ENCODE data around the gene RPA1.
"Not testable (repeated sequence)": the region's sequence is repeated elsewhere in the genome, so short reads cannot be mapped to it uniquely, and the experiment has no call there.

The RPA1 gene

DNA sequence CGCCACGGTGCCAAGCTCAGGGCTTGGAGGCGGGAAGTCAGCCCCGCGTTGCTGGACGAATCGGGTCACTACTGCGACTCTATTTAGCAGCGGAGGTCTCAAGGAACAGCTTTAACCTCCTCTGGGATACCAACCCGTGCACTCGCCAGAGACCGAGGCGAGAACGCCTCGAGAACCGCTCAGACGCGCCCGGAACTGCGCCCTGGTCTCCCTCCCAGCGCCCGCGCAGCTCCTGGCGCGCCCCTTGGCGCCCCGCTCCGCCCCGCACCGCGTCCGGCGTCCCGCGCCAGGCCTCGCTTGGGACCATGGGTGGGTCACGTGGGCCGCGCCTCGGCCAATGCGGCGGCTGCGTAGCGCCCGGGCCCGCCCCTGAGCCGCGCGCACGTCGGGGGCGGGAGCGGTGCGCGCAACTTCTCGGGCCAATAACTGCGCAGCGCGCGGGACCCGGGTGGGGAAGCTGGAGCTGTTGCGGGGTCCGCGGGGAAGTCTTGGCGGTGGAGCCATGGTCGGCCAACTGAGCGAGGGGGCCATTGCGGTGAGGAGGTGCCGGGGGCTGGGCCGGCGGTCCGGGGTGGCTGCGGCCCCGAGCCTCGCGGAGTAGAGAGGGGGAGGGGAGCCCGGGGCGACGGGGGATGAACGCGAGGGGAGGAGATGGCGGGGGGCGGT lies at the start of gene RPA1, which contains the start of gene SMYD4:
RPA1 (plus strand) TSS at position 414 of the 666 bp plus-strand sequence; CDS start at position 503, 89 bp downstream.
SMYD4 (minus strand) TSS at position 311 of the 666 bp plus-strand sequence. CDS start 1,908 bp downstream, outside the sequence.
- peak; percentile 81 for DNase-seq (ENCODE audit: low read depth)

DNA sequence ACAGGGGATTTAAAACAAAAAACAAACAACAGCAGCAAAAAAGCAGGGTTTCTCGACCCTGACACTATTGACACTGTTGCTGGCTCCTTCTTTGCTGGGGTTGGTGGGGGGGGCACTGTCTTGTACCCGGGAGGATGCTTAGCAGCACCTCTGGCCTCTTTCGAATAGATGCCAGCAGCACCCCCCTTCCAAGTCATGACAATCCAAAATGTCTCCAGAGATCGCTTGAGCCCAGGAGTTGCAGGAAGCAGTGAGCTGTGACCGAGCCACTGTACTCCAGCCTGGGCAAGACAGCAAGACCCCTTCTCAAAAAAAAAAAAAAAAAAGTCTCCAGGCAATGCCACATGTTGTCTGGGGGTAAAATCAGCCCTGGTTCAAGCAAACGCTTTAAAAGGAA lies 47.6 kb upstream of the RPA1 start:
- no peak for DNase-seq (ENCODE audit: low read depth)

DNA sequence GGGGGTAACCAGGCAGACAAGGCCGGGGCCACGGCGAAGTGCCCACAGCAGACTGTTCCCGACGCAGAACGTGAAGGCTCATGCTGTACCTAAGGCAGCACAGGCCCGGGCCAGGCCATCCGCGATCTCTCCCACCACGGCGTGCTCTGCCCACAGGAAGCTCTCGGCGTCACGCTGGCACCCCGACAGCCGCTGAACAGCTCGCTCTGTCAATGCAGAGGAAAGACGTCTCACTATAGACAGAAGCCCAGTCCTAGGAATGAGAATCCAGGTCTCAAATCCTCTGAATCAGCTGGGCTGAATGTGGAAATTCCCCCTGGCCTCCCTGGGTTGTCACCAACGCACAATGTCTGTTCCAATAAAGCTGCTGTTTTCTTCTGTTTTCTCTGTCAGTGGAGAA lies 46.5 kb upstream of the RPA1 start:
- DNase-seq (ENCODE audit: low read depth), result no peak

DNA sequence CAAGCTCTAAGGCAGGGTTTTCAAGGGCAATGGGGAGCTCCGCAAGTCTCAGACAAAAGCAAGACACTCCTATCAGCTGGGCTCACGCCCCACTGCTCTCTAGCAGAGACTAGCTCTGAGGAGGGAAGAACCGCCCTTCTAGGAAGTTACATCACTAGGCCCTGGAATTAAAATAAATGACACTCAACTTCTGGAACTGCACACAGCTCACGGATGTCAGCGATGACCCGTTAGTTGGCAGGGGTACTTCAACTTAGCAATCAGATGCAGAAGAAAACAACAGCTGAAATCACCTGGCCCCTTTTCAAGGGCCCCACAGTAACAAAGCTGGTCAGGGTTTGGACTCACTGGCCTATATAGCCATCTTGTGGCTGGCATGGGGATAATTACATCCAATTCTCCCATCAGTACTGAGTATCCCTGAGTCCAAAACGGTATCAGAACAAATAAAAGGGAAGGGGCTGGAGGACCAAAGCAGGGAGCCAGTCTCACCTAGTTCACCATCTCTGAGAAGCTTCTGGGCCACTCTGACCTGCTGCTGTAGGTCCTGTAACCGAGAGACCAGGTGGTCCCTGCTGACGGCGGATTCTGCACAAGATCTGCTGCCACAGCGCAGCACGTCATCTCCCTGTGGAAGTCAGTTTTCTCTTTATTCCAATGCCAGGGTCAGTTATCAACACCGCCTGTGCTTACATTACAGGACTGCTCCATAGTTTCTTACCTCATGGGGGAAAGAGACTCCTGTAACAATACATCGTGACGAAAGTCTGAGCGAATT lies 45.8 kb upstream of the RPA1 start:
- no peak for DNase-seq (ENCODE audit: low read depth)

DNA sequence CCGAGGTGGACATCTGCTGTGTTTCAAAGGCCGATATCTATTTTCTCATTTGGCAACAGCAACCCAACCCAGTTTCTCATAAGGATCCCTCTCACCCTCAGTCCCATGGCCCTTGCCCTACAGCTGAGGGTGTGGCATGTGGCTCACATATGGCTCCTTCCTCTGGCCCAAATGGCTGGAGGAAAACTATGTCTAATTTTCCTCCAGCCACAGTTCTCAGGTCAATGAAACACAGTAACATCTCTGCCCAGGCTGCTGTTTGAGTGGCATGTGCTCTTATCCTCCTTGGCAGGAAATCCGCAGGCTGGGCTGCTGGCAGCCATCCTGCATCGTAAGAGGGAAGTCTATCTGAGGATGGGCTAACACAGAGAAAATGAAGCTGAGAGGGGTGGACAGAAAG lies 43.9 kb upstream of the RPA1 start:
- DNase-seq (ENCODE audit: low read depth), result no peak

DNA sequence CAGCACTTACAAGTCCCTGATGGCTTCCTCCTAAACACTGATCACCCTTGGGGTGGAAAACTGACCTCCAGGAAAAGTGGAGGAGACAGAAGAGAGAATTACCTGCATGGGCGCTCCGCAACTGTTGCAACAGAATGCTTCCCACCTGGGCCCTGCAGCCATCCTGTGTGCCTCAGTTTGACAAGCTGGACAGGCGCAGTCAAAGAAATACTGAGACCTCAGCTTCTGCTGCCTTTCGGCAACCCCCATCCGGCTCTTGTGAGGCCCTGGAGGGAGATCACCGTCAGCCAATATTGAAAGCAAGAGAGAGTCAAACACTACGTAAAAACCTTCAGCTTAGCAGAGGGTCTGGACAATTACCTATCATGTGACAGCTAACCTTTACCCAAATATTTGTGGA lies 43.1 kb upstream of the RPA1 start:
- no peak for DNase-seq (ENCODE audit: low read depth)

DNA sequence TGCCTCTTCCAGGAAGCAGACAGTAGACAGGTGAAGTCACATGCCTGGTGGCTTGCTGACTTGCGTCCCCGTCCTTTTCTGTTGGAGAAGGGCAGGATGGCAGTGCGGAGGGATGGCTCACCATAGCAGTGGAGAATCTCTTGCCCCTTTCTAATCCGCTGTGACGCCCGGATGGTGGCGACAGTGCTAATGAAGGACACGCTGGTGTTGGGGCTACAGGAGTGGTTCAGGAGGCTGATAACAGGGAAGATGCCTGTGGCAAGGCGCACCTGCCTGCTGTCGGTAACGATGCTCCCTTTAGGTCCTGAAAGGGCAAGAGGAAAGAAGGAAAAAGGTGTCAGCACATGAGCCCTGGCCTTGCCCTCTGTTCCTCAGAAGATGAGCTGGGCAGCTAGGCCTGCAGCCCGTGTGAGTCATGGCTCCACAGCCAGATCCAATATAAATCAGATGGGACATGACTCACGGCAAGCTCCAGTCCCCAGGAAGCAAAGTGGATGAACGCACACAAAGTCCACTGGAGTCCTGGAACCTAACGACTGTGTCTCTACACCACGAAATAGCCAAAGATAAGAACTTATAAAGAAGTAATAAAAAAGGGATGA lies 42.4 kb upstream of the RPA1 start:
- no peak for DNase-seq (ENCODE audit: low read depth)

DNA sequence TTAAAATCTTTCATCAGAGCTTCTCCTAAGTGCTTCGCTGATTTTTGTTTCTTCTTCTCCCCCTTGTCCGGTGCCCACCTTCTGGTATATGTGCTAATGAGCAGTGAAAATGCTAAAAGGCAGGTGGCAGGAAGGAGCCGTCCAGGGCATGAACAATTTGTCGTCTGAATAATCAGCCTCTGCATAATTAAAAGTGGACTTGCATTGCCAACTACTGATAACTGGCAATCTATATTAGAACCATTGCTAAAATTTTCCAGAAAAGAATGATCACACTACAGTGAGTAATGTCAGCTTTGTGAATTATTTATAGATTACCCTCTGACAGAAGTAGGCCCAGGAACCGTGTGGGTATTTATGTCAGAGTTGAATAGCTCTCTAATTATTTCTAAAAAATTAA lies 39.9 kb upstream of the RPA1 start:
- DNase-seq (ENCODE audit: low read depth), result no peak

DNA sequence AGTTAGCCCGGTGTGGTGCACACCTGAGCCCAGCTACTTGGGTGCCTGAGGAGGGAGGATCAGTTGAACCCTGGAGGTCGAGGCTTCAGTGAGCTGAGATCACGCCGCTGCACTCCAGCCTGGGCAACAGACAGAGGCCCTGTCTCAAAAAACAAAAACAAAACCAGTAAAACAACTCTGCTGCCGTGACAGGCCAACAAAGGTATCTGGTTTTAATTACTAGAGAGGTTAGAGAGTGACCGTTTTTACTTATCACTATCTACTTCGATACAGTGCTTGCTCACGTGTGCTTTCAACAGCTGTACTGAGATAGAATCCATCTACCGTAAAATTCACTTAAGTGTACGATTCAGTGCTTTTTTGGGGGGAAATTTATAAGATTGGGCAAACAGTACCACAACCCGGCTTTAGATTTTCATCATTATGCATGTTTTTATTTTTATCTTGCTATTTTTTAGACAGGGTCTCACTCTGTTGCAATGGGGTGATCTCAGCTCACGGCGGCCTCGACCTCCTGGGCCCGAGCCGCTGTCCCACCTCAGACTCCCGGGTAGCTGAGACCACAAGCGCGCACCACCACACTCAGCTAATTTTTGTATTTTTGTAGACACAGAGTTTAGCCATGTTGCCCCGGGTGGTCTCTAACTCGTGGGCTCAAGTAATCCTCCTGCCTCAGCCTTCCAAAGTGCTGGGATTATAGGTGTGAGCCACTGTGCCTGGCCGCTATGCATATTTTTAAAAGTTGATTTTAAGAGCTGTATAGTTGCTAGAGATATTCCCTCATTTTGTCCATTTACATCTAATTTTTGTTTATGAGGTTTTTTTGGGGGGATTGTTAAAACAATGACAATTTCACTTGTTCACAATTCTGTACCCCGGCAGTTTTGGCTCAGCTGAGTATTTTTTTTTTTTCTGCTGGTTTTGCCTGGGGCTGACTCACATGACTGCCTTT lies 37.0 kb upstream of the RPA1 start:
- no peak for DNase-seq (ENCODE audit: low read depth)

DNA sequence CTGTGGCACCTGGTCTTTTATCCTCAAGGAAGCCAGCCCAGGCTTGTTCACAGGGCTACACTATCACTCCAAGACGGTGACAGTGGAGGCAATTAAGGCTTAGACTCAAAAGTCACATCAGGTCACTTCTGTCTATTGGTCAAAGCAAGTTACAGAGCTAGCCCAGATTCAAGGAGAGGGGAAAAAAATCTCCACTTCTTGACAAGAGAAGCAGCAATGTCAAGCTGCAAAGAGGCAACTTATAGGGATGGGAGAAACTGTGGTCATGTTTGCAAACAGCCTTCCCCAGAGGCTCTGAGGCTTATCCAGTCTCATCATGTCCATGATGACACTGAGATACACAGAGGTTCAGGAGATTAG lies 36.4 kb upstream of the RPA1 start:
- no peak for DNase-seq (ENCODE audit: low read depth)

DNA sequence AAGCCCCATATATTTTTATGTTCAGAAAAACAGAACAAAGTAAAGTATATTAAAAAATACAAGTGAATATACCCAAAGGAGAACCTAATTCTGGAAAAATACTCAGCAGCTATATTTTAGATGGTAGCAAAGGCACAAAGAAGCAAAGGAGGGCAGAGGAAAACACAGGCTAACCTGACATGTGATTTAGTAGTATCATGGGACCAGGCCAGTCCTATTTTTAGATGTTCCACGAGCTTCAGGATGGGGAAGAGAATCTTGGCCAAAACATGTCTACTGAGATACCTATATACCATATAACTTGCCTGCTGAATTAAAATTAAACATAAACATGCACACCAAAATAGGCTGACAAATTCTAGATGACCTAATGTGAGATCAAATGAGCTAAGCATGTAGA lies 33.0 kb upstream of the RPA1 start:
- DNase-seq (ENCODE audit: low read depth), result no peak

DNA sequence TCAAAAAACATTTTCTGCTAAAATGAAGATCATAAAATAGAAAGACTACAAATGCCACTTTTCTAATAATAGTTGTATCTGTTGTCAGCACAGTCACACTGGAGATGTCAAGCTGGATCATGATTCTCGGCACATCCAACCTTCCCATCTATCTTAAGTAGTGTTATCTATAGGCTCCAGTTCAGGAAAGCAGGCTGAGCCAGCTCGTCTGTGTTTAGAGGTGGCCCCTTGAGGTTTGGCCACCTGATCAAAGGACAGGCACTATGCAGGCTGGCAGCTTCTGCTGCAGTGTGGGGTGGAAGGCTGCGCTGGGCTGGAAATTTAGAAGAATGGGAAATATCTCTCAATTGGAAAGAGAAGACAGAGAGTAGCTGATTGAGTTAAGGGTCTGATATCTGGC lies 32.5 kb upstream of the RPA1 start:
- DNase-seq (ENCODE audit: low read depth), result no peak

DNA sequence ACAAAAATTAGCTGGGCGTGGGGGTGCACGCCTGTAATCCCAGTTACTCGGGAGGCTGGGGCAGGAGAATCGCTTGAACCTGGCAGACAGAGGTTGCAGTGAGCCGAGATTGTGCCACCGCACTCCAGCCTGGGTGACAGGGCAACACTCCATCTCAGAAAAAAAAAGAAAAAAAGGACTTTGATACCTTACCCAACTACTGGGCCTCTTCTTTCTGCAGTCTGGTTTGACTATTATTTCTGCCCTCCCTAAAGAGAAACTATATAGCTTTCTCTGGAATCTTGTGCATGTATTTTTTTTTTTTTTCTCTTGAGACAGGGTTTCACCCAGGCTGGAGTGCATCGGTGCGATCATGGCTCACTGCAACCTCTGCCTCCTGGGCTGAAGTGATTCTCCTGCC lies 32.0 kb upstream of the RPA1 start:
- DNase-seq (ENCODE audit: low read depth), result not testable (repeated sequence)

DNA sequence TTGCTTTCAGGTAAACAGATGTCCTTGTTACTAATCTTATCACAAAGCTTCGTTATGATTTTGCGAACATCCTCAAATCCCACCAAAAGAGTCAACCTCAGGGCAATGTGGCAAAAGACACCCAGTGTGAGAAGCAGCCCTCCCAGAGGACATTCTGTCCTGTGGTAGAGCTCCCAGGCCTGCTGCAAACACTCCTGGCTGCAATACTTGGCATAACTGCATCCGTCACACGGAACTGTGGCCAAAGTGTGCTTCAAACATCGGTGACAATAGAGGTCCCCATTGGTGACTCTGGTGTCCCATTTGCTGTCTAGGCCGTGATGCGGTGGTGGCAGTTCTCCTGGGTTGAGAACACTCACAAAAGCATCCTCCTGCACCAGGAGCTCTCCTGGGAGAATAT lies 29.6 kb upstream of the RPA1 start:
- DNase-seq (ENCODE audit: low read depth), result no peak

DNA sequence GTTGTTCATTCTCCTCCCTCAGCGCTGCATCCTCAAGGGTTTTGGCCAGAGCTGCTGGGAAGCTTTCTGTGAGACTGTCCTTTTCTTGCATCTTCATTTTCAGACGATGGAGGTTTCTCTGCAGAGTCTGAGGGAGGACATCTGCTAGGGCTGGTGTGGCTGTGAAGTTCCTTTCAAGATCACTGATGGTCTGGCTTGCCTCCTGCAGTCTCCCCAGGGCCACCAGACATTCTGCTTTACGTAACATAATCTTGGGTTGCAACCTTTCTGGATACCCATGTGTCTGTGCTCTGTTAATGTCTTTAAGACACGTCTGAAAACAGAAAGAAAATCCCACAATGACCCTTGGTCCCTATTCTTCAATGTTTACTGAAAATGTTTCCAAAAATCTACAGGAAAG lies 29.1 kb upstream of the RPA1 start:
- no peak for DNase-seq (ENCODE audit: low read depth)

DNA sequence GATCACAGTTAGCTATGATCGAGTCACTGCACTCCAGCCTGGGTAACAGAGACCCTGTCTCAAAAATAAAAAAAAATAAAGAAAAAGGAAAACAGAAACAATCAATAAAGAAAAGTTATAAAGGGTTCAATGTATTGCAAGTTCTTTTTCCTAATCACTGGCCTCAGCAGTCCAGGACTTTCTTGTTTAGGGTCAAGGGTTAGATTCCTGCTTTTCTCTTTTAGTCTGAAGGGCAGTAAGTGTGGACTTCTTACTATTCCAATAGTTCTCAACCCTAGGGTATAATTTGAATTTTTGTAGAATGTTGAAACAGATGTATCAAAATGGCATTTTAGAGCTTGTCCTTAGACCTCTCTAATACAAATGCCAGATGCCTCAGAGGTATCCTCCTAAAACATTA lies 27.4 kb upstream of the RPA1 start:
- DNase-seq (ENCODE audit: low read depth), result no peak

DNA sequence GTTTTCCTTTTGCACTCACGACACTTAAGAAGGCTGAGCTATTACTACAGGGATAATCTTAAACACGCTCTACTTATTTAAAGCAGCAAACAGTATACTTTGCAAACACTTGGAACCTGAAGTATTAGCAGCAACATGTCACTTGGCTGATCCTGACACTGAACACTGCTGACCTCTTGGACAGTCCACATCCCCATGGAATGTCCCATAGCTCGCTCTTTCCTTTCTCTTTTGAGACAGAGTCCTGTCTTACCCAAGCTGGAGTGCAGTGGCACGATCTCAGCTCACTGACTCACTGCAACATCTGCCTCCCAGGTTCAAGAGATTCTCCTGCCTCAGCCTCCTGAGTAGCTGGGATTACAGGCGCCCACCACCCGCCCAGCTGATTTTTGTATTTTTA lies 26.5 kb upstream of the RPA1 start:
- DNase-seq (ENCODE audit: low read depth), result no peak

DNA sequence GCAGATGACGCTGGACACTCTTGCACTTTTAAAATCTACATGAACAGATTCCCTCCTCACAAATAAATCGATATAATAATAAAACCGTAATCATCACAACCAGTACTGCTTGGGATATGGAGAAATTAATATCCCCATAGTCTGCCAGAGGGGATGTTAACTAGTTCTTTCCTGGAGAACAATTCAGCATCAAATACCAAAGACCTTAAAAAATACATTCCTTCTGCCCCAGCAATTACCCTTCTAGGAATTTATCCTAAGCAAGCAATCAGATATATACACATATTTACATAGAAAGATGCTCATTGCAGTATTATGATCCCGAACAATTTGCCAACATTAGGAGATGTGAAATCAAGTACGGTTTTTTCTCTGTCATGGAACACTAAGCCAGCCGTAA lies 21.9 kb upstream of the RPA1 start:
- no peak for DNase-seq (ENCODE audit: low read depth)

DNA sequence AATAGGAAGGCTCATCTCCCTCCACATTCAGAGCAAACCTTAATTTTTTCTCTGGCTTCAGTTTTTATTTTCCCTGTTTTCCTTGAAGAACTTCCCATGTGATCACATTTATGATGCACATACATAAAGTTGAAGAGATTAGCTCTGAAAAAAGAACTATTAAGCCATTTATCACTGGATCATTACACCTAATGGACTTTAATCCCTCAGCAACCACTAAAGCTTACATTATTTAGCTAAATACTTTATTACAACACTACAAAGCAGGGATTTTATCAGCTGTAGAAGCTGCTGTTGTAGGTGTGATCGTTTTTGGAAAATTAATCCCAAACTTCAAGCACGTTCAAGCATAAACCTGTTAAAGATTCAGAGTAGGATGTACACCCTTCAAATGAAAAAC lies 21.2 kb upstream of the RPA1 start:
- DNase-seq (ENCODE audit: low read depth), result no peak

DNA sequence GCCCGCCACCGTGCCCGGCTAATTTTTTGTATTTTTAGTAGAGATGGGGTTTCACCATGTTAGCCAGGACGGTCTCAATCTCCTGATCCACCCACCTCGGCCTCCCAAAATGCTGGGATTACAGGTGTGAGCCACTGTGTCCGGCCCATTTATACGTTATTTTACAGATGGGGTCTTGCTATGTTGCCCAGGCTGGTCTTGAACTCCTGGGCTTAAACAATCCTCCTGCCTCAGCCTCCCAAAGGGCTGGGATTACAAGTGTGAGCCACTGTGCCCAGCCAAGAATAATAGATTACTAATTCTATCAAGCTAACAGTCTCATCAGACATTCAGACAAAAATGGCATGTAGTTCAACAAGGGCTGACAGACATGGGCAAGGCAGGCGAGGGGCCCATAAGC lies 20.0 kb upstream of the RPA1 start:
- DNase-seq (ENCODE audit: low read depth), result not testable (repeated sequence)

DNA sequence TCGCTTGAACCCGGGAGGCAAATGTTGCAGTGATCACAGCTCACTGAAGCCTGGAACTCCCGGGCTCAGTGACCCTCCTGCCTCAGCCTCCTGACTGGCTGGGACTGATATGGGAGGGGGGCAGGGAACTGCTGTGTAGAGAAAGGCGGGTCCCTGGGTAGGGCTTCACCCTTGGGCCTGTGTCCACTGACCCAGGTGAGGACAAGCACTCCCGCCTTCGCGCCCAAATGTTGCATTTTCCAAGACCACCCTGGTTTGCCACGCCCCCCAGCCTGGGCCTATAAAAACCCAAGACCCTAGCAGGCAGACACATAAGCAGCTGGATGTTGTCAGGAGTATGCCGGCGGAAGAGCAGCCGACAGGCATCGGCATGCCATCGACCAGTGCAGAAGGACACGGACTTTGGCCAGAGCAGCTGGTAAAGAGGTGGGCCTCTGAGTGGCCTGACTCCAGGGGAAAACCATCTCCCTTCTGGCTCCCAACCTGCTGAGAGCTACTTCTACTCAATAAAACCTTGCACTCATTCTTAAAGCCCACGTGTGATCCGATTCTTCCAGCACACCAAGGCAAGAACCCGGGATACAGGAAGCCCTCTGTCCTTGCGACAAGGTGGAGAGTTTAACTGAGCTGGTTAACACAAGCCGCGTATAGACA lies 19.2 kb upstream of the RPA1 start:
- DNase-seq (ENCODE audit: low read depth), result no peak

DNA sequence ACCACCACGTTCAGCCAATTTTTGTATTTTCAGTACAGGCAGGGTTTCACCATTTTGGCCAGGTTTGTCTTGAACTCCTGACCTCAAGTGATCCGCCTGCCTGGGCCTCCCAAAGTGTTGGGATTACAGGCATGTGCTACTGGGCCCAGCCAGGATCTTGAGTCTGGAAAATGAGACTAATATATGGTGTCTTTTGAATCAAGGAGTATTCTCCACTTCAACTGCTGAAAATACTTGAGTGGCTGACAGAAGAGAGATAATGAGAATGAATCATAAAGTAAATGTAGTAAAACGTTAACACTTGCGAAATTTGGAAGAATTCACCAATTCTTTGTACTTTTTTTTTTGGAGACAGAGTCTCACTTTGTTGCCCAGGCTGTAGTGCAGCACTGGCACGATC lies 16.7 kb upstream of the RPA1 start:
- no peak for DNase-seq (ENCODE audit: low read depth)

Data from T-helper 22 cell (primary cell).